HG02981 (cell line): ENCODE measurements around the gene MYH7.

Source experiments
- ATAC-seq: cut with Tn5 transposase; IDR thresholded peaks from one replicate; pipeline ENCODE4 v1.9.1; 2021; ENCODE audit warnings: mild to moderate bottlenecking, moderate library complexity; ENCODE audit not compliant: unreplicated experiment

The MYH7 gene

GRCh38 chr14:23375527-23376251 is 59.8 kb downstream of the MYH7 start:
- no peak for ATAC-seq

- ATAC-seq: no peak
Observed at GRCh38 chr14:23373041-23373440, 62.4 kb downstream of the MYH7 start.

GRCh38 chr14:23372509-23372908 is 63.0 kb downstream of the MYH7 start, which contains the start of gene IL25:
Gene IL25, plus strand, starts transcription at chr14:23372809.
- no peak for ATAC-seq

- no peak for ATAC-seq
Observed at GRCh38 chr14:23371865-23372264, 63.6 kb downstream of the MYH7 start.

- ATAC-seq: no peak
Observed at GRCh38 chr14:23370221-23370620, 65.2 kb downstream of the MYH7 start.

GRCh38 chr14:23366426-23366921 is 69.0 kb downstream of the MYH7 start:
- ATAC-seq: no peak

GRCh38 chr14:23365732-23366425 is 69.6 kb downstream of the MYH7 start:
- no peak for ATAC-seq

GRCh38 chr14:23365036-23365731 is 70.3 kb downstream of the MYH7 start, which contains the start of gene EFS:
Gene EFS, minus strand, starts transcription at chr14:23365172. Its CDS starts 147 bp downstream, at chr14:23365025.
- no peak for ATAC-seq

GRCh38 chr14:23364164-23365035 is 71.1 kb downstream of the MYH7 start:
- no peak for ATAC-seq
